ENCODE results near the gene PPP2R2C.

The PPP2R2C gene

GRCh38 chr4:6441202-6441582, 31.2 kb downstream of the PPP2R2C start:
- no peak for DNase-seq (ENCODE audit: low spot score)
- no peak for TF ChIP-seq CTCF (IDR thresholded peaks at IDR 0.05; ENCODE audit: extremely low read depth, insufficient read depth, missing control alignments)
- in situ Hi-C loops (cut with MboI; ENCODE audit: low pct_unique_long_range_greater_than_20kb, low sequenced_read_pairs, unreplicated experiment): no loop called here

- TF ChIP-seq CTCF (IDR thresholded peaks at IDR 0.05; ENCODE audit: extremely low read depth, insufficient read depth, missing control alignments): no peak
- DNase-seq (ENCODE audit: low spot score): no peak
- in situ Hi-C loops (cut with MboI; ENCODE audit: low pct_unique_long_range_greater_than_20kb, low sequenced_read_pairs, unreplicated experiment): no loop called here
Measured at GRCh38 chr4:6440506-6441201, 31.8 kb downstream of the PPP2R2C start.

GRCh38 chr4:6439120-6439762, 33.2 kb downstream of the PPP2R2C start:
- no peak for TF ChIP-seq CTCF (IDR thresholded peaks at IDR 0.05; ENCODE audit: extremely low read depth, insufficient read depth, missing control alignments)
- DNase-seq (ENCODE audit: low spot score): no peak
- in situ Hi-C loops (cut with MboI; ENCODE audit: low pct_unique_long_range_greater_than_20kb, low sequenced_read_pairs, unreplicated experiment): no loop called here

GRCh38 chr4:6437826-6438238, 34.6 kb downstream of the PPP2R2C start:
- no peak for DNase-seq (ENCODE audit: low spot score)
- in situ Hi-C loops (cut with MboI; ENCODE audit: low pct_unique_long_range_greater_than_20kb, low sequenced_read_pairs, unreplicated experiment): no loop called here
- no peak for TF ChIP-seq CTCF (IDR thresholded peaks at IDR 0.05; ENCODE audit: extremely low read depth, insufficient read depth, missing control alignments)

GRCh38 chr4:6435010-6435409, 37.4 kb downstream of the PPP2R2C start:
- DNase-seq (ENCODE audit: low spot score): no peak
- in situ Hi-C loops (cut with MboI; ENCODE audit: low pct_unique_long_range_greater_than_20kb, low sequenced_read_pairs, unreplicated experiment): no loop called here
- no peak for TF ChIP-seq CTCF (IDR thresholded peaks at IDR 0.05; ENCODE audit: extremely low read depth, insufficient read depth, missing control alignments)

- no peak for DNase-seq (ENCODE audit: low spot score)
- in situ Hi-C loops (cut with MboI; ENCODE audit: low pct_unique_long_range_greater_than_20kb, low sequenced_read_pairs, unreplicated experiment): no loop called here
- TF ChIP-seq CTCF (IDR thresholded peaks at IDR 0.05; ENCODE audit: extremely low read depth, insufficient read depth, missing control alignments): no peak
Measured at GRCh38 chr4:6430927-6431326, 41.5 kb downstream of the PPP2R2C start.

All from GM13977 (cell line).